PC-3 (cell line): ENCODE results near the gene CFAP299. TPM values are rescaled to one million over a fixed set of nuclear protein-coding genes. Genes with fewer than 3 reads are reported as not detected.

ENCODE experiments used
- ATAC-seq: fragments of 200-7000 bp; cut with Tn5 transposase; 2 replicates; pipeline ENCODE4 v1.9.1; 2020; ENCODE audit warnings: mild to moderate bottlenecking, moderate library complexity
- BruUV-seq: library from RNA; stranded (reverse); fragments of 400-500 nt; replicated peaks from 2 replicates; lab custom pipeline; 2021; lab: Mats Ljungman, UMichigan
- CTCF ChIA-PET: fragments of 300-600 bp; sonication (Branson Sonifier 250); formaldehyde crosslinking; loops from one replicate; lab custom pipeline; 2022; ENCODE audit warnings: antibody characterized with exemption; lab: Charles Lee
- POLR2A ChIA-PET: fragments of 300-600 bp; sonication (Branson Sonifier 250); formaldehyde crosslinking; loops from one replicate; lab custom pipeline; 2022; ENCODE audit warnings: antibody characterized with exemption; ENCODE audit not compliant: unreplicated experiment; lab: Charles Lee
- DNase-seq: peaks from one replicate; pipeline ENCODE4 v3.0.0-alpha.2; 2015
- H2AFZ ChIP-seq: fragments of 300-600 bp; sonication (generic); 2 replicates; pipeline ENCODE4 v1.6.0; 2016; ENCODE audit warnings: antibody characterized with exemption, low read length
- H3F3A ChIP-seq: fragments of 300-600 bp; sonication (generic); one replicate; pipeline ENCODE4 v1.6.0; 2017; ENCODE audit warnings: antibody characterized with exemption, low read length, control low read depth, mild to moderate bottlenecking; ENCODE audit not compliant: unreplicated experiment
- H3K27ac ChIP-seq: fragments of 300-600 bp; sonication (generic); 2 replicates; pipeline ENCODE4 v1.5.1; 2016; ENCODE audit warnings: mild to moderate bottlenecking, low read length
- H3K27me3 ChIP-seq: fragments of 300-600 bp; sonication (generic); 2 replicates; pipeline ENCODE4 v1.6.1; 2016; ENCODE audit warnings: low read length, mixed read lengths
- H3K36me3 ChIP-seq: fragments of 300-600 bp; sonication (generic); 2 replicates; pipeline ENCODE4 v1.6.1; 2016; ENCODE audit warnings: low read depth, mixed run types, low read length, mixed read lengths
- H3K4me1 ChIP-seq: fragments of 300-600 bp; sonication (generic); 2 replicates; pipeline ENCODE4 v1.5.1; 2016; ENCODE audit warnings: low read length; ENCODE audit not compliant: insufficient read depth
- H3K4me2 ChIP-seq: fragments of 300-600 bp; sonication (generic); 2 replicates; pipeline ENCODE4 v1.6.0; 2016; ENCODE audit warnings: low read length
- H3K4me3 ChIP-seq: fragments of 300-600 bp; sonication (generic); 2 replicates; pipeline ENCODE4 v1.5.1; 2016; ENCODE audit warnings: mild to moderate bottlenecking, low read length, mixed read lengths
- H3K79me2 ChIP-seq: fragments of 300-600 bp; sonication (generic); 2 replicates; pipeline ENCODE4 v1.6.1; 2017; ENCODE audit warnings: low read length, mixed read lengths
- H3K9ac ChIP-seq: fragments of 300-600 bp; sonication (generic); 2 replicates; pipeline ENCODE4 v1.6.0; 2016; ENCODE audit warnings: mild to moderate bottlenecking, low read length
- H3K9me2 ChIP-seq: fragments of 300-600 bp; sonication (generic); replicated peaks from 2 replicates; pipeline ENCODE4 v1.6.1; 2016; ENCODE audit warnings: mixed run types, low read length, mixed read lengths
- H3K9me3 ChIP-seq: fragments of 300-600 bp; sonication (generic); 2 replicates; pipeline ENCODE4 v1.6.1; 2016; ENCODE audit warnings: low read length, mixed read lengths
- H4K20me1 ChIP-seq: fragments of 300-600 bp; sonication (generic); 2 replicates; pipeline ENCODE4 v1.6.1; 2016; ENCODE audit warnings: low read length, mixed read lengths
- CTCF ChIP-seq: fragments of 300-600 bp; sonication (generic); conservative IDR thresholded peaks from 2 replicates; pipeline ENCODE4 v1.5.1; 2017; ENCODE audit warnings: antibody characterized with exemption, low read depth, mild to moderate bottlenecking, low read length
- EZH2 ChIP-seq: fragments of 300-600 bp; sonication (generic); IDR thresholded peaks from one replicate; pipeline ENCODE4 v1.6.1; 2017; ENCODE audit warnings: antibody characterized with exemption, mild to moderate bottlenecking, low read length; ENCODE audit not compliant: unreplicated experiment
- EZH2phosphoT487 ChIP-seq: fragments of 300-600 bp; sonication (generic); IDR thresholded peaks from 2 replicates; pipeline ENCODE4 v1.6.1; 2018; ENCODE audit warnings: mild to moderate bottlenecking, antibody characterized with exemption, low read length, borderline replicate concordance
- intact Hi-C: fragments of 100-400 bp; cut with micrococcal nuclease; formaldehyde crosslinking; loops from 2 replicates; pipeline ENCODE4 v1.9.0; 2023
- total RNA-seq: library from RNA; depleted of rRNA; stranded (reverse); fragments of >200 nt; gene quantifications from 2 replicates; pipeline ENCODE4 v1.2.3, GENCODE V29; 2014

CFAP299 gene
- total RNA-seq, 1 experiment from 2014 or later = not detected

DNA sequence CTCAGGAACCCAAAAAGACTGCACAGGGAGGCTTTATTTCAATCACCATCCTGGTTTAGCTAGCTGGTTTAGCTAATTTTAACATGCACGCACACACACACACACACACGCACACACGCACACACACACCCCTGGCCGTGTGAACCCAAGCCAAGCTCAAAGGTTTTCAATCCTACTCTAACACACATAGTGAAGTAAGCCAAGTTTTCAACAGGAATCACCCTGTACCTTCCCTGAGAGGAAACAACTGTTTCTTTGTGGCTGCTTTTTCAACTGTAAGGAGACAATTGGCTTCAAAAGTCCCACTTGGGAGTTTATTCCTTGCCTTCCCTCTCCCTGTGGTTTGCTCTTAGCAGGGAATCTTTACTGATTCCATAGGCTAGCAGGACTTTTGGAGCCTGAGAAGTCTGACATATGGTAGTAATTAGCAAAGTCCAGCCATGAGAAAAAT lies 596.1 kb downstream of the CFAP299 start:
- CTCF ChIA-PET = no interaction called here
- Histone ChIP-seq H3K4me2 (no peak overlapping the region), H3K4me1 (peaks cover 5% of the 10 kb centered on the region), H3K36me3 (no peaks in the 10 kb centered on the region), H3K27ac (no peak overlapping the region), H3K27me3 (no peaks in the 10 kb centered on the region), H2AFZ (no peak overlapping the region), H3K9me3 (no peaks in the 10 kb centered on the region), H3K9ac (no peak overlapping the region), H4K20me1 (no peaks in the 10 kb centered on the region), H3K4me3 (no peak overlapping the region), H3K9me2 (no peaks in the 10 kb centered on the region), H3F3A (no peaks in the 10 kb centered on the region), H3K79me2 (no peaks in the 10 kb centered on the region)
- intact Hi-C loops = no loop called here
- TF ChIP-seq EZH2 (no peak), CTCF (no peak), EZH2phosphoT487 (no peak)
- ATAC-seq (no peak), DNase-seq (no peak)
- POLR2A ChIA-PET = no interaction called here
- BruUV-seq = no TSS peak

- H3K79me2 ChIP-seq = no peaks in the 10 kb centered on the region
- H3F3A ChIP-seq = no peaks in the 10 kb centered on the region
- H3K9me2 ChIP-seq = no peaks in the 10 kb centered on the region
- ATAC-seq (no peak), DNase-seq (no peak)
- H2AFZ ChIP-seq = no peak overlapping the region
- ChIA-PET CTCF (no interaction called here), POLR2A (no interaction called here)
- H3K36me3 ChIP-seq = no peaks in the 10 kb centered on the region
- H3K4me2 ChIP-seq = no peak overlapping the region
- no peak overlapping the region for H3K27ac ChIP-seq
- H3K4me1 ChIP-seq = no peaks in the 10 kb centered on the region
- intact Hi-C loops = no loop called here
- H3K9me3 ChIP-seq = no peaks in the 10 kb centered on the region
- no peaks in the 10 kb centered on the region for H3K27me3 ChIP-seq
- no peak overlapping the region for H3K9ac ChIP-seq
- H3K4me3 ChIP-seq = no peak overlapping the region
- TF ChIP-seq EZH2 (no peak), EZH2phosphoT487 (no peak), CTCF (no peak)
- no TSS peak for BruUV-seq
- H4K20me1 ChIP-seq = no peaks in the 10 kb centered on the region
Observed at GRCh38 chr4:80948141-80948540, 612.6 kb downstream of the CFAP299 start.

- no peaks in the 10 kb centered on the region for H3K36me3 ChIP-seq
- H3K79me2 ChIP-seq = no peaks in the 10 kb centered on the region
- H4K20me1 ChIP-seq = no peaks in the 10 kb centered on the region
- no peaks in the 10 kb centered on the region for H3K9me3 ChIP-seq
- H3K4me3 ChIP-seq = no peak overlapping the region
- no peak overlapping the region for H3K27ac ChIP-seq
- intact Hi-C loops = no loop called here
- no peak for DNase-seq
- ChIA-PET POLR2A (no interaction called here), CTCF (no interaction called here)
- ATAC-seq = no peak
- H3K9me2 ChIP-seq = no peaks in the 10 kb centered on the region
- no peak overlapping the region for H3K4me2 ChIP-seq
- no peaks in the 10 kb centered on the region for H3K4me1 ChIP-seq
- TF ChIP-seq EZH2 (no peak), CTCF (no peak), EZH2phosphoT487 (no peak)
- H3K9ac ChIP-seq = no peak overlapping the region
- no peaks in the 10 kb centered on the region for H3K27me3 ChIP-seq
- no TSS peak for BruUV-seq
- no peaks in the 10 kb centered on the region for H3F3A ChIP-seq
- no peak overlapping the region for H2AFZ ChIP-seq
Observed at GRCh38 chr4:80948995-80949394, 613.5 kb downstream of the CFAP299 start.
